ENCODE measurements around the gene MSANTD3. TPM values are rescaled to one million over a fixed set of nuclear protein-coding genes. Genes with fewer than 3 reads are reported as not detected.

The MSANTD3 gene
- polyA plus RNA-seq, 3 donors = 22.3 to 23.6 (median 22.5) TPM

GRCh38 chr9:100492952-100493351, 66.0 kb downstream of the MSANTD3 start:
- DNase-seq (ENCODE audit: low read depth in 3 of 3, low spot score in 2 of 3) = no peak

GRCh38 chr9:100498592-100498991, 71.6 kb downstream of the MSANTD3 start:
- DNase-seq (ENCODE audit: low read depth in 3 of 3, low spot score in 2 of 3) = no peak

- no peak for DNase-seq (ENCODE audit: low read depth in 3 of 3, low spot score in 2 of 3)
These were observed 72.5 kb downstream of the MSANTD3 start for GRCh38 chr9:100499460-100499859.

GRCh38 chr9:100499866-100500265, 72.9 kb downstream of the MSANTD3 start:
- no peak for DNase-seq (ENCODE audit: low read depth in 3 of 3, low spot score in 2 of 3)

Other genes with a start within 250 kb of the MSANTD3 start
- 10 to 100 TPM; 41.9 to 45.8 (median 44.6) TPM for gene TEX10, start 74.2 kb upstream of the MSANTD3 start, polyA plus RNA-seq (ENCODE audit: insufficient read length in 3 of 3)
- 1 to 10 TPM; 3.9 to 5.4 (median 5.0) TPM for gene TMEFF1, start 46.0 kb downstream of the MSANTD3 start, polyA plus RNA-seq (ENCODE audit: insufficient read length in 3 of 3)
- 1 to 10 TPM; 2.3 to 3.0 (median 2.9) TPM for gene CAVIN4, start 150.9 kb downstream of the MSANTD3 start, polyA plus RNA-seq (ENCODE audit: insufficient read length in 3 of 3)